HG03097 (cell line): Measurements from ENCODE around the gene CRTAC1.

Source experiments
- ATAC-seq: cut with Tn5 transposase; IDR thresholded peaks from one replicate; pipeline ENCODE4 v1.9.1; 2021; ENCODE audit not compliant: unreplicated experiment, low FRiP score

CRTAC1 gene

GRCh38 chr10:98030093-98030821, at the start of gene CRTAC1:
CRTAC1 (minus strand) TSS chr10:98030621; CDS start chr10:98030472, 149 bp downstream.
- no peak for ATAC-seq

- ATAC-seq = no peak
These were observed 48.4 kb upstream of the CRTAC1 start for GRCh38 chr10:98078774-98079173.

- no peak for ATAC-seq
These were observed 46.8 kb upstream of the CRTAC1 start for GRCh38 chr10:98077223-98077622.

GRCh38 chr10:98076086-98076485, 45.7 kb upstream of the CRTAC1 start:
- ATAC-seq = no peak

GRCh38 chr10:98074315-98074911, 44.0 kb upstream of the CRTAC1 start:
- ATAC-seq = no peak

GRCh38 chr10:98067165-98067564, 36.7 kb upstream of the CRTAC1 start:
- no peak for ATAC-seq

- no peak for ATAC-seq
These were observed 33.3 kb upstream of the CRTAC1 start for GRCh38 chr10:98063740-98064027.

GRCh38 chr10:98062424-98062823, 32.0 kb upstream of the CRTAC1 start:
- ATAC-seq = no peak

- no peak for ATAC-seq
These were observed 29.7 kb upstream of the CRTAC1 start for GRCh38 chr10:98060079-98060478.

GRCh38 chr10:98058295-98058694, 27.9 kb upstream of the CRTAC1 start:
- no peak for ATAC-seq

GRCh38 chr10:98055841-98056516, 25.6 kb upstream of the CRTAC1 start:
- ATAC-seq = no peak

- ATAC-seq = no peak
These were observed 16.8 kb upstream of the CRTAC1 start for GRCh38 chr10:98047009-98047741.

GRCh38 chr10:98045785-98046389, 15.5 kb upstream of the CRTAC1 start:
- no peak for ATAC-seq

GRCh38 chr10:98041352-98042043, 11.1 kb upstream of the CRTAC1 start:
- no peak for ATAC-seq

- ATAC-seq = no peak
These were observed 9.4 kb upstream of the CRTAC1 start for GRCh38 chr10:98039690-98040381.

GRCh38 chr10:98038288-98038687, 7.9 kb upstream of the CRTAC1 start:
- ATAC-seq = no peak

GRCh38 chr10:98035599-98035998, 5.2 kb upstream of the CRTAC1 start:
- ATAC-seq = no peak

- no peak for ATAC-seq
These were observed 3.1 kb upstream of the CRTAC1 start for GRCh38 chr10:98033515-98033914.

GRCh38 chr10:98031440-98031839, 1.0 kb upstream of the CRTAC1 start:
- no peak for ATAC-seq

GRCh38 chr10:98030991-98031431, 590 bp upstream of the CRTAC1 start:
- ATAC-seq = no peak
